DOHH2 (cell line): ENCODE data around the gene FCN1.

Experiments used
- H3F3A ChIP-seq: fragments of 200-600 bp; sonication (generic), shearing (Covaris generic); 2 replicates; pipeline ENCODE4 v1.6.0; 2016; ENCODE audit warnings: antibody characterized with exemption, mild to moderate bottlenecking; ENCODE audit not compliant: control insufficient read depth, insufficient read depth
- H3K27ac ChIP-seq: fragments of 200-600 bp; sonication (generic); 2 replicates; pipeline ENCODE4 v1.5.1; 2014; ENCODE audit warnings: low read depth, mild to moderate bottlenecking, low read length, moderate library complexity
- H3K27me3 ChIP-seq: fragments of 200-600 bp; sonication (generic); 2 replicates; pipeline ENCODE4 v1.6.1; 2014; ENCODE audit warnings: mild to moderate bottlenecking, low read length, mixed read lengths; ENCODE audit not compliant: control insufficient read depth
- H3K36me3 ChIP-seq: fragments of 200-600 bp; sonication (generic); 2 replicates; pipeline ENCODE4 v1.6.1; 2014; ENCODE audit warnings: mild to moderate bottlenecking, low read length, moderate library complexity, mixed read lengths; ENCODE audit not compliant: control insufficient read depth
- H3K4me1 ChIP-seq: fragments of 200-600 bp; sonication (generic); 2 replicates; pipeline ENCODE4 v1.6.1; 2014; ENCODE audit warnings: mild to moderate bottlenecking, low read length, mixed read lengths; ENCODE audit not compliant: control insufficient read depth
- H3K4me2 ChIP-seq: fragments of 200-600 bp; sonication (generic); 2 replicates; pipeline ENCODE4 v1.6.0; 2014; ENCODE audit warnings: mild to moderate bottlenecking, low read length, moderate library complexity
- H3K4me3 ChIP-seq: fragments of 200-600 bp; sonication (generic); 2 replicates; pipeline ENCODE4 v1.5.1; 2014; ENCODE audit warnings: mild to moderate bottlenecking, low read length, mixed read lengths
- H3K79me2 ChIP-seq: fragments of 200-600 bp; sonication (generic); 2 replicates; pipeline ENCODE4 v1.6.1; 2014; ENCODE audit warnings: mild to moderate bottlenecking, low read length, mixed read lengths; ENCODE audit not compliant: control insufficient read depth
- H3K9me2 ChIP-seq: fragments of 200-600 bp; sonication (generic); replicated peaks from 2 replicates; pipeline ENCODE4 v1.6.1; 2014; ENCODE audit warnings: mild to moderate bottlenecking, low read length, mixed read lengths; ENCODE audit not compliant: control insufficient read depth
- H3K9me3 ChIP-seq: fragments of 200-600 bp; sonication (generic); 2 replicates; pipeline ENCODE4 v1.6.1; 2014; ENCODE audit warnings: antibody characterized with exemption, low read length, mixed read lengths; ENCODE audit not compliant: control insufficient read depth, insufficient read depth
- H4K20me1 ChIP-seq: fragments of 200-600 bp; sonication (generic); 2 replicates; pipeline ENCODE4 v1.6.0; 2014; ENCODE audit warnings: low read depth, mild to moderate bottlenecking, antibody characterized with exemption, low read length, moderate library complexity; ENCODE audit not compliant: control insufficient read depth, insufficient read depth
- CTCF ChIP-seq: fragments of 200-600 bp; sonication (generic); IDR thresholded peaks from one replicate; pipeline ENCODE4 v1.5.1; 2014; ENCODE audit warnings: antibody characterized with exemption, mild to moderate bottlenecking, low read depth, low read length; ENCODE audit not compliant: poor library complexity, severe bottlenecking
- EZH2phosphoT487 ChIP-seq: fragments of 200-600 bp; sonication (generic); IDR thresholded peaks from 2 replicates; pipeline ENCODE4 v1.6.1; 2017; ENCODE audit warnings: borderline replicate concordance, mild to moderate bottlenecking, antibody characterized with exemption, low read length, moderate library complexity, mixed read lengths

The FCN1 gene

GRCh38 chr9:134919303-134919702 lies 1.6 kb upstream of the FCN1 start:
- H3K9me2 ChIP-seq = no peaks in the 10 kb centered on the region

GRCh38 chr9:134918646-134919045 lies 934 bp upstream of the FCN1 start:
- no peaks in the 10 kb centered on the region for H3F3A ChIP-seq

More at GRCh38 chr9:134919303-134919702, 1.6 kb upstream of the FCN1 start:
- H3K4me2 ChIP-seq = no peak overlapping the region
- TF ChIP-seq EZH2phosphoT487 = no peak
- TF ChIP-seq CTCF = no peak
- H3K9me3 ChIP-seq = peaks cover 6% of the 10 kb centered on the region; the same call in 1 of the 2 replicates
- H3K27me3 ChIP-seq = 0 out of 2 replicates have a peak, but pooled peaks cover 3% of the 10 kb centered on the region
- H3K79me2 ChIP-seq = no peaks in the 10 kb centered on the region
- no peak overlapping the region for H3K4me3 ChIP-seq
- H4K20me1 ChIP-seq = no peaks in the 10 kb centered on the region
- H3F3A ChIP-seq = no peaks in the 10 kb centered on the region
- H3K4me1 ChIP-seq = no peaks in the 10 kb centered on the region
- H3K27ac ChIP-seq = no peak overlapping the region
- H3K36me3 ChIP-seq = no peaks in the 10 kb centered on the region

GRCh38 chr9:134916161-134916665 lies 1.5 kb downstream of the FCN1 start:
- TF ChIP-seq EZH2phosphoT487 (no peak), CTCF (no peak)
- peaks cover 6% of the 10 kb centered on the region; the same call in 1 of the 2 replicates for H3K9me3 ChIP-seq
- no peaks in the 10 kb centered on the region for H3K79me2 ChIP-seq
- H3K9me2 ChIP-seq = no peaks in the 10 kb centered on the region
- H4K20me1 ChIP-seq = no peaks in the 10 kb centered on the region
- H3K4me2 ChIP-seq = no peak overlapping the region
- H3K27me3 ChIP-seq = 0 out of 2 replicates have a peak, but pooled peaks cover 3% of the 10 kb centered on the region
- no peaks in the 10 kb centered on the region for H3F3A ChIP-seq
- H3K4me3 ChIP-seq = no peak overlapping the region
- H3K36me3 ChIP-seq = no peaks in the 10 kb centered on the region
- no peaks in the 10 kb centered on the region for H3K4me1 ChIP-seq
- no peak overlapping the region for H3K27ac ChIP-seq

More at GRCh38 chr9:134918646-134919045, 934 bp upstream of the FCN1 start:
- no peak overlapping the region for H3K27ac ChIP-seq
- H3K4me3 ChIP-seq = no peak overlapping the region
- no peak overlapping the region for H3K4me2 ChIP-seq
- H3K36me3 ChIP-seq = no peaks in the 10 kb centered on the region
- no peaks in the 10 kb centered on the region for H3K4me1 ChIP-seq
- TF ChIP-seq EZH2phosphoT487 (no peak), CTCF (no peak)
- H3K9me3 ChIP-seq = peaks cover 6% of the 10 kb centered on the region; the same call in 1 of the 2 replicates
- 0 out of 2 replicates have a peak, but pooled peaks cover 3% of the 10 kb centered on the region for H3K27me3 ChIP-seq
- no peaks in the 10 kb centered on the region for H4K20me1 ChIP-seq
- H3K79me2 ChIP-seq = no peaks in the 10 kb centered on the region
- no peaks in the 10 kb centered on the region for H3K9me2 ChIP-seq
